Body of pancreas (tissue), 4 donors: Measurements from ENCODE around the gene BACH2.

Experiments
- CTCF ChIP-seq, 7 experiments: fragments of 450-650 bp in 4 of 7; fragments of 200-600 bp in 3 of 7; sonication (generic) in 3 of 7; IDR thresholded peaks; one replicate each; pipeline ENCODE4 v1.5.1; 2016 to 2019; ENCODE audit warnings: antibody characterized with exemption in 7 of 7
- POLR2A ChIP-seq, 3 donors: fragments of 450-650 bp; IDR thresholded peaks; one replicate each; pipeline ENCODE4 v1.6.1; 2016; ENCODE audit warnings: antibody characterized with exemption in 3 of 3, mild to moderate bottlenecking in 2 of 3

- TF ChIP-seq CTCF (IDR thresholded peaks at IDR 0.05): peak in 2 of 7 experiments; percentile 33 to 39
- peak; percentile 28 to 54 (median 38) for TF ChIP-seq POLR2A (IDR thresholded peaks at IDR 0.05)
Observed at GRCh38 chr6:90295854-90296340, 746 bp downstream of the BACH2 start.
